Upper lobe of left lung (tissue), 6 donors: ENCODE data around the gene SCARF1. TPM values are rescaled to one million over a fixed set of nuclear protein-coding genes. Genes with fewer than 3 reads are reported as not detected.
A peak's percentile ranks its signal among the peaks of the same experiment; 100 is the strongest.

Experiments
- ATAC-seq, 2 donors: fragments of 200-7000 bp; cut with Tn5 transposase; one replicate each; pipeline ENCODE4 v1.9.1; 2022; ENCODE audit warnings: mild to moderate bottlenecking in 2 of 2, moderate library complexity in 2 of 2; ENCODE audit not compliant: low FRiP score in 2 of 2
- DNase-seq, 2 donors: peaks; one replicate each; pipeline ENCODE4 v3.0.0-alpha.2; 2019 to 2020
- H3K27ac ChIP-seq, 4 donors: fragments of 200-600 bp; sonication (generic); one replicate each; pipeline ENCODE4 v1.5.1; 2016 to 2019
- H3K27me3 ChIP-seq, 4 donors: fragments of 200-600 bp; sonication (generic); one replicate each; pipeline ENCODE4 v1.5.1; 2017 to 2019
- H3K36me3 ChIP-seq, 4 donors: fragments of 200-600 bp; sonication (generic); one replicate each; pipeline ENCODE4 v1.5.1; 2016 to 2019
- H3K4me1 ChIP-seq, 4 donors: fragments of 200-600 bp; sonication (generic); one replicate each; pipeline ENCODE4 v1.5.1; 2018 to 2019
- H3K4me3 ChIP-seq, 4 donors: fragments of 200-600 bp; sonication (generic); one replicate each; pipeline ENCODE4 v1.5.1; 2017 to 2019; ENCODE audit warnings: mild to moderate bottlenecking in 2 of 4, moderate library complexity in 1 of 4
- H3K9me3 ChIP-seq, 4 donors: fragments of 200-600 bp; sonication (generic); one replicate each; pipeline ENCODE4 v1.5.1; 2018 to 2019
- EP300 ChIP-seq, 4 donors: sonication (generic); formaldehyde crosslinking; IDR thresholded peaks; one replicate each; pipeline ENCODE4 v1.5.1; 2017; ENCODE audit warnings: antibody characterized with exemption in 4 of 4, control low read depth in 2 of 4
- POLR2A ChIP-seq, 4 donors: fragments of 450-650 bp; IDR thresholded peaks; one replicate each; pipeline ENCODE4 v1.5.1; 2016 to 2017; ENCODE audit warnings: antibody characterized with exemption in 4 of 4, mild to moderate bottlenecking in 2 of 4
- POLR2AphosphoS5 ChIP-seq, 2 donors: sonication (generic); formaldehyde crosslinking; IDR thresholded peaks; one replicate each; pipeline ENCODE4 v1.5.1; 2017; ENCODE audit warnings: antibody characterized with exemption in 2 of 2
- WGBS, 2 donors: methylation state at CpG; one replicate each; pipeline ENCODE4 v1.1.5; 2017 to 2018; 5-methylcytosine and 5-hydroxymethylcytosine counted together
- total RNA-seq, 6 donors: library from RNA; depleted of rRNA in 4 of 6; stranded (reverse); fragments of >200 nt in 4 of 6; gene quantifications; one replicate each; pipeline versions ENCODE4 v1.1.0 to v1.2.1, GENCODE V29; 2016 to 2021
- TF ChIP-seq, protein P1 (sequence below), 6 experiments: fragments of 450-650 bp in 4 of 6; fragments of 200-600 bp in 2 of 6; sonication (generic) in 2 of 6; IDR thresholded peaks; one replicate each; pipeline ENCODE4 v1.5.1; 2016 to 2019; ENCODE audit warnings: antibody characterized with exemption in 6 of 6
- donor health status: DM: no; HTN: no; CAD: no; lungs with moderate emphysema.
- donor health status: DM: no; HTN: yes; CAD: no; lungs with severe emphysema.

The SCARF1 gene
- total RNA-seq, 6 donors from 2014 or later = 22.0 to 93.2 (median 55.5) TPM

DNA sequence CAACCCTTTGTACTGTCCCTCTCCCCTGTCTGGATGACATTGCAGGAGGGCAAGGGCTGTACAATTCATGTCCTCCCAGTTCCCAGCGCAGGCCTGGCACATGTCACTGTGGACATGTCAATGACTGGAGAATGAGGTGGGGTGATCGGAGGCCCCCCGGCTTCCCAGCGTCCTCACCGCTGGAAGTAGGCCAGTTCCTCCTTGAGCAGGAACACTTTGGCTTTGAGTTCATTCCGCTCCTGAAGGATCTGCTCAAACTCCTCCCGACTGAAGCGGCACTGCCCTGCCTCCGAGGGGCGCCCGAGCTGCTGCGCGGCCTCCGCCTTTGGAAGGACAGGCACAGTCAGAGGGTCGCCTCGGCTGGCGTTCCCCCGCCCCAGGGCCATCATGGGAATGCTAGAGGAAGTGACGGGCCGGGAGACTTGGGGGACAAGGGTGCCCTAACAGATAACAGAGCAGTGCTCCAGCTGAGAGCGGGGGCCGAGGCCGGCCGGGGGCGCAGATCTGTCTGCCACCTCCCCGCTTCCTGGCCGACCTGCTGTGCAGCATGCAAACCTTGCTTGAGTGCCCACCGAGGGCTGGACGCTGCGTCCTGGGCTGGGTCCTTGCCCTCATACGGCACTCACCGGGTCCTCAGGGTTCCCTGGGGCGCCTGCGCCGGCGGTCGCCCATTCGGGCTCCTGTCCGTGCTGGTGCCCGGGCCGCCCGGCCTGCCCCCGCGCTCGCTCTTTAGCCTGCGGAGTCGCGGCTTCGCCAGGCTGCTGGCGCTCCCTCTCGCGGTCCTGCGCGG, 2.8 kb upstream of the SCARF1 start:
- ATAC-seq = peak in 1 of 2 donors; percentile 5
- Histone ChIP-seq H3K9me3 (no peaks in the 10 kb centered on the region), H3K36me3 (peaks cover 23 to 33% (median 30%) of the 10 kb centered on the region in 4 donors), H3K27me3 (no peaks in the 10 kb centered on the region), H3K4me1 (peaks cover 65 to 71% (median 67%) of the 10 kb centered on the region in 4 donors), H3K4me3 (peak overlapping the region; percentile 44 to 93 (median 84)), H3K27ac (peak overlapping the region; percentile 92 to 99 (median 98))
- WGBS, 2 donors = 3% methylated on average over 5 to 22 of the region's 54 CpGs
- TF ChIP-seq, protein P1, sequence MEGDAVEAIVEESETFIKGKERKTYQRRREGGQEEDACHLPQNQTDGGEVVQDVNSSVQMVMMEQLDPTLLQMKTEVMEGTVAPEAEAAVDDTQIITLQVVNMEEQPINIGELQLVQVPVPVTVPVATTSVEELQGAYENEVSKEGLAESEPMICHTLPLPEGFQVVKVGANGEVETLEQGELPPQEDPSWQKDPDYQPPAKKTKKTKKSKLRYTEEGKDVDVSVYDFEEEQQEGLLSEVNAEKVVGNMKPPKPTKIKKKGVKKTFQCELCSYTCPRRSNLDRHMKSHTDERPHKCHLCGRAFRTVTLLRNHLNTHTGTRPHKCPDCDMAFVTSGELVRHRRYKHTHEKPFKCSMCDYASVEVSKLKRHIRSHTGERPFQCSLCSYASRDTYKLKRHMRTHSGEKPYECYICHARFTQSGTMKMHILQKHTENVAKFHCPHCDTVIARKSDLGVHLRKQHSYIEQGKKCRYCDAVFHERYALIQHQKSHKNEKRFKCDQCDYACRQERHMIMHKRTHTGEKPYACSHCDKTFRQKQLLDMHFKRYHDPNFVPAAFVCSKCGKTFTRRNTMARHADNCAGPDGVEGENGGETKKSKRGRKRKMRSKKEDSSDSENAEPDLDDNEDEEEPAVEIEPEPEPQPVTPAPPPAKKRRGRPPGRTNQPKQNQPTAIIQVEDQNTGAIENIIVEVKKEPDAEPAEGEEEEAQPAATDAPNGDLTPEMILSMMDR (IDR thresholded peaks at IDR 0.05) = peak in 4 of 6 experiments; percentile 95 to 97 (median 96)
- peak in 1 of 4 donors; percentile 50 for TF ChIP-seq POLR2A (IDR thresholded peaks at IDR 0.05)
- TF ChIP-seq EP300 (IDR thresholded peaks at IDR 0.05) = no peak
- peak in 1 of 2 donors; percentile 17 for TF ChIP-seq POLR2AphosphoS5 (IDR thresholded peaks at IDR 0.05)
- DNase-seq = peak; percentile 72 to 98

DNA sequence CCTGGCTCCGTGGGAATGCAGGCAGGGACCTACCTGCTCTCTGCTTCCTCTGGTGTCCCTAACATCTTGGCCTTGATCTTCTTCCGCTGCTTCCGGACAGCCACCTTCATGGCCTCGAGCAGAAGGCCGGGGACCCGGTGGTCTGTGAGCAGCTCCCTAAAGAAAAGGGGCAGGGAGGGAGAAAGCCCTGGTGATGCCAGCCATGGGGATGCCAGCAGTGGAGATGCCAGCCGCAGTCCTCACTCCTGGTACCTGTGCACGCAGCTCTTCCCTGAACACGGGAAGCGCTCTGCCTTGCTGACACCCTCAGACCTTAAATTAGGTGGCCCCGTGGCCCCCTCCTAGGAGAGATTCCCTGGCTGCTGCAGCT, 2.3 kb upstream of the SCARF1 start:
- peak overlapping the region; percentile 92 to 99 (median 98) for H3K27ac ChIP-seq
- H3K9me3 ChIP-seq = no peaks in the 10 kb centered on the region
- peak overlapping the region in 3 of 4 donors; percentile 77 to 93 (median 90) for H3K4me3 ChIP-seq
- no peak for ATAC-seq
- 71 to 75% methylated on average over 10 to 11 of the region's 11 CpGs for WGBS, 2 donors
- H3K27me3 ChIP-seq = no peaks in the 10 kb centered on the region
- TF ChIP-seq POLR2A (IDR thresholded peaks at IDR 0.05) = no peak
- no peak for TF ChIP-seq EP300 (IDR thresholded peaks at IDR 0.05)
- TF ChIP-seq, protein P1 (IDR thresholded peaks at IDR 0.05) = no peak
- TF ChIP-seq POLR2AphosphoS5 (IDR thresholded peaks at IDR 0.05) = no peak
- H3K4me1 ChIP-seq = peaks cover 66 to 73% (median 68%) of the 10 kb centered on the region in 4 donors
- DNase-seq = no peak
- peaks cover 18 to 27% (median 25%) of the 10 kb centered on the region in 4 donors for H3K36me3 ChIP-seq

DNA sequence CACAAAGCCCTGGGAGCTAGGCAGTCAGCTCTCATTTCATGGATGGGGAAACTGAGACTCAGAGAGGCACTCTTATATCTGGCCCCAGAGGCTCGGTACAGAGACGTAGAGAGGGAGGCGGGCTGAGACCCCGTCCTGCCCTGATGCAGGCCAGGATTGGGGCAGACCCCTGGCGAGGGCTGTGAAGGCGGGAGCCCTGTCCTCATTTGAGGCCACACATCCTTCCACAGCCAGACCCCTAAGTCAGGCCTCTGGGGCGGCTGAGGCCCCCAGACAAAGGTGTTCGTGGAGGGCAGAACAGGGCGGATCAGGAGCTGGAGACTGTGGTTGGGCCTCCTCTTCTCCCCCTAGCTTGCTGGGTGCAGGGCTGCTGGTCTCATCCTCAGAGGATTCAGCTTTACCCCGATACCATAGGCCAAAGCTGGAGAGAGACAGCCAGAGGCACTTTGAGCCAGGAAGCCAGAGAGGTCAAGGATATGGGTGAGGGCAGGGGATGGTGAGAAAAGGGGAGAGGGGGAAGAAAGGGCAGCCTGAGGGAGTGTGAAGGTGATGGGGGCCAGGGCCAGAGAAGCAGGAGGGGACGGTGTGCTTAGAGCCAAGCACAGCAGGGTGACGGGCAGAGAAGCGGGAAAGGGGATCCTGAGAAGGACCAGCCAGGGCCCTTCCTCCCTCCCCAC, 805 bp upstream of the SCARF1 start:
- peak overlapping the region in 1 of 4 donors; percentile 65 for H3K4me3 ChIP-seq
- peak overlapping the region; percentile 92 to 99 (median 98) for H3K27ac ChIP-seq
- no peaks in the 10 kb centered on the region for H3K27me3 ChIP-seq
- no peaks in the 10 kb centered on the region for H3K9me3 ChIP-seq
- TF ChIP-seq POLR2AphosphoS5 (IDR thresholded peaks at IDR 0.05) (no peak), POLR2A (IDR thresholded peaks at IDR 0.05) (no peak), EP300 (IDR thresholded peaks at IDR 0.05) (no peak)
- TF ChIP-seq, protein P1 (IDR thresholded peaks at IDR 0.05) = no peak
- peaks cover 66 to 73% (median 70%) of the 10 kb centered on the region in 4 donors for H3K4me1 ChIP-seq
- 77 to 81% methylated on average over 13 of the region's 13 CpGs for WGBS, 2 donors
- DNase-seq = no peak
- H3K36me3 ChIP-seq = peaks cover 8 to 13% (median 11%) of the 10 kb centered on the region in 4 donors
- no peak for ATAC-seq

DNA sequence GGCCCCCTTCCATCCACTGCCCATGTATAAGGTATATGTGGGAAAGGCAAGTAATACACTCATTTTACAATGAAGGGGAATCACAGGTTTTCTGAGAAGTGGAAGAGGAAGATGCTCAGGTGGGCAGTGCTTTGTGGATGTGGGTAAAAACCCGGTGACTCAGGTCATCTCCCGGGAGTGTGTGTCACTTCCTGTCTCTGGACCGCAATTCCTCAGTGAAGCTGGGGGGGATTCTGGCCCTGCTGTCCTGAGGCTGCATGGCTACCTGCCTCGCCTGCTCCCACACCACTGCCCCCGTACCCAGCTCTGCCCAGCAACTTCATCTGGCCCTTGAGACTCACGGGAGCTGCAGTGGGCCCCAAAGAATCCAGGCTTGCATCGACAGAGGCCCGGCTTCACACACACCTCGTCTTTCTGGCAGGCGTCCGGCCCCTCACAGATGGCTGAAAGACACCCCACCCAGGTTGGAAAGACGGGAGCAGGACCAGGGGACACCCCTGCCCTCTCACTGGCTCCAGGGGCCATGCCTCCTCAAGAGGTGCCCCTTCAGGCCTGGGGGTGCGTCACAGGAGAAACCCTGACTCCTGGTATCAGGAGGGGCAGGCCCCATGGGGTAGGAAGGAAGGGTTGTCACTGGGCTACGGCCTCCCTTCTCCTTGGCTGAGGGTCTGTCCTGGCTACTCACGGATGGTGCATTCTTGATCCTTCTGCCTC, 882 bp downstream of the SCARF1 start:
- H3K27ac ChIP-seq = peak overlapping the region; percentile 92 to 99 (median 98)
- DNase-seq = peak in 1 of 2 donors; percentile 65
- 26 to 31% methylated on average over 11 of the region's 15 CpGs for WGBS, 2 donors
- no peaks in the 10 kb centered on the region for H3K27me3 ChIP-seq
- no peak for ATAC-seq
- H3K36me3 ChIP-seq = no peaks in the 10 kb centered on the region
- peaks cover 58 to 66% (median 64%) of the 10 kb centered on the region in 4 donors for H3K4me1 ChIP-seq
- peak in 1 of 2 donors; percentile 45 for TF ChIP-seq POLR2AphosphoS5 (IDR thresholded peaks at IDR 0.05)
- TF ChIP-seq EP300 (IDR thresholded peaks at IDR 0.05) = no peak
- H3K4me3 ChIP-seq = peak overlapping the region; percentile 47 to 71 (median 60)
- H3K9me3 ChIP-seq = no peaks in the 10 kb centered on the region
